Bronchial epithelial cell (primary cell): Measurements from ENCODE around the gene STAG1. TPM values are rescaled to one million over a fixed set of nuclear protein-coding genes. Genes with fewer than 3 reads are reported as not detected.

Source experiments
- DNase-seq: peaks from one replicate; pipeline ENCODE4 v3.0.0-alpha.2; 2010; ENCODE audit warnings: low read depth
- FAIRE-seq: peaks from 2 replicates; lab custom pipeline; 2011; peaks lifted over from hg19 to GRCh38; lab: Jason Lieb, UNC
- H3K27me3 ChIP-seq: 2 replicates; pipeline ENCODE4 v1.5.1; 2011; ENCODE audit warnings: low read length; ENCODE audit not compliant: control insufficient read depth, insufficient read depth
- H3K36me3 ChIP-seq: 2 replicates; pipeline ENCODE4 v1.5.1; 2011; ENCODE audit warnings: low read length; ENCODE audit not compliant: control insufficient read depth, insufficient read depth
- H3K4me3 ChIP-seq: 2 replicates; pipeline ENCODE4 v1.5.1; 2011; ENCODE audit warnings: mild to moderate bottlenecking, low read depth, low read length, control low read depth
- CTCF ChIP-seq: IDR thresholded peaks from 2 replicates; pipeline ENCODE4 v1.5.1; 2011; ENCODE audit warnings: mild to moderate bottlenecking, moderate library complexity, low read length, control low read depth, inconsistent platforms; ENCODE audit not compliant: insufficient read depth, severe bottlenecking
- total RNA-seq: library from RNA; depleted of rRNA; stranded (reverse); fragments of >200 nt; gene quantifications from 2 replicates; pipeline ENCODE4 v1.2.1, GENCODE V29; 2014

Gene STAG1
- total RNA-seq, 1 donor from 2014 or later = 26.3 TPM

GRCh38 chr3:136300444-136300843, 451.7 kb downstream of the STAG1 start:
- no peak overlapping the region for H3K4me3 ChIP-seq
- no peak for TF ChIP-seq CTCF
- H3K27me3 ChIP-seq = no peaks in the 10 kb centered on the region
- no peak for DNase-seq
- peaks cover 2% of the 10 kb centered on the region for H3K36me3 ChIP-seq
- FAIRE-seq = no peak

- DNase-seq (no peak), FAIRE-seq (no peak)
- TF ChIP-seq CTCF = no peak
- no peaks in the 10 kb centered on the region for H3K27me3 ChIP-seq
- H3K36me3 ChIP-seq = peaks cover 3% of the 10 kb centered on the region
- no peak overlapping the region for H3K4me3 ChIP-seq
Measured at GRCh38 chr3:136297826-136298225, 454.4 kb downstream of the STAG1 start.

- peaks cover 3% of the 10 kb centered on the region for H3K36me3 ChIP-seq
- no peak for TF ChIP-seq CTCF
- FAIRE-seq (no peak), DNase-seq (no peak)
- no peaks in the 10 kb centered on the region for H3K27me3 ChIP-seq
- H3K4me3 ChIP-seq = no peak overlapping the region
Measured at GRCh38 chr3:136296960-136297359, 455.2 kb downstream of the STAG1 start.

GRCh38 chr3:136294176-136294575, 458.0 kb downstream of the STAG1 start:
- FAIRE-seq = no peak
- no peak overlapping the region for H3K4me3 ChIP-seq
- no peaks in the 10 kb centered on the region for H3K27me3 ChIP-seq
- no peak for DNase-seq
- no peak for TF ChIP-seq CTCF
- H3K36me3 ChIP-seq = peaks cover 2% of the 10 kb centered on the region

- FAIRE-seq (no peak), DNase-seq (no peak)
- H3K36me3 ChIP-seq = peaks cover 2% of the 10 kb centered on the region
- TF ChIP-seq CTCF = no peak
- no peaks in the 10 kb centered on the region for H3K27me3 ChIP-seq
- H3K4me3 ChIP-seq = no peak overlapping the region
Measured at GRCh38 chr3:136293279-136293678, 458.9 kb downstream of the STAG1 start.

- TF ChIP-seq CTCF = no peak
- no peak for FAIRE-seq
- Histone ChIP-seq H3K36me3 (peaks cover 2% of the 10 kb centered on the region), H3K4me3 (no peak overlapping the region), H3K27me3 (no peaks in the 10 kb centered on the region)
- no peak for DNase-seq
Measured at GRCh38 chr3:136292500-136292899, 459.7 kb downstream of the STAG1 start.
